Motor neuron (in vitro differentiated cells): ENCODE data around the gene TATDN2. TPM values are rescaled to one million over a fixed set of nuclear protein-coding genes. Genes with fewer than 3 reads are reported as not detected.
A peak's percentile ranks its signal among the peaks of the same experiment; 100 is the strongest.
"Not testable (repeated sequence)": the region's sequence is repeated elsewhere in the genome, so short reads cannot be mapped to it uniquely, and the experiment has no call there.

Source experiments
- ATAC-seq, 8 experiments: fragments of 200-7000 bp; cut with Tn5 transposase; replicated peaks in 6 of 8; 2 replicates each; pipeline ENCODE4 v1.8.0; 2021; ENCODE audit warnings: mild to moderate bottlenecking in 8 of 8, moderate library complexity in 8 of 8
- H3K27ac ChIP-seq, 2 donors: fragments of 250-450 bp; sonication (Bioruptor Pico); 2 replicates each; pipeline ENCODE4 v1.9.0; 2021; ENCODE audit warnings: antibody characterized with exemption in 2 of 2, mild to moderate bottlenecking in 2 of 2, moderate library complexity in 1 of 2
- H3K4me1 ChIP-seq, 2 donors: fragments of 250-450 bp; sonication (Bioruptor Pico); replicated peaks in 1 of 2; 2 replicates each; pipeline ENCODE4 v1.6.1; 2021; ENCODE audit warnings: antibody characterized with exemption in 2 of 2, mild to moderate bottlenecking in 2 of 2, moderate library complexity in 1 of 2
- H3K4me3 ChIP-seq, 5 donors: fragments of 250-450 bp; sonication (Bioruptor Pico); 2 replicates each; pipeline ENCODE4 v1.9.0; 2021; ENCODE audit warnings: antibody characterized with exemption in 5 of 5, mild to moderate bottlenecking in 5 of 5, moderate library complexity in 4 of 5
- WGBS, 10 experiments: fragments of 450-650 bp; shearing (Covaris generic); methylation state at CpG; one replicate each; pipeline ENCODE4 v1.0.0; 2022; 5-methylcytosine and 5-hydroxymethylcytosine counted together
- in situ Hi-C, 9 experiments: fragments of 400-800 bp; cut with MboI; loops; one replicate each; pipeline ENCODE4 v1.15.0; 2021; ENCODE audit warnings: low sequenced_read_pairs in 9 of 9, low pct_unique_long_range_greater_than_20kb in 2 of 9; ENCODE audit not compliant: unreplicated experiment in 9 of 9
- total RNA-seq, 8 experiments: library from RNA; unstranded; fragments of 300-600 nt; gene quantifications; 2 replicates each; pipeline versions ENCODE4 v1.2.3 to v1.2.4, GENCODE V29; 2022

TATDN2 gene
- total RNA-seq, 8 experiments from 2014 or later: 14.9 to 37.0 (median 21.9) TPM

DNA sequence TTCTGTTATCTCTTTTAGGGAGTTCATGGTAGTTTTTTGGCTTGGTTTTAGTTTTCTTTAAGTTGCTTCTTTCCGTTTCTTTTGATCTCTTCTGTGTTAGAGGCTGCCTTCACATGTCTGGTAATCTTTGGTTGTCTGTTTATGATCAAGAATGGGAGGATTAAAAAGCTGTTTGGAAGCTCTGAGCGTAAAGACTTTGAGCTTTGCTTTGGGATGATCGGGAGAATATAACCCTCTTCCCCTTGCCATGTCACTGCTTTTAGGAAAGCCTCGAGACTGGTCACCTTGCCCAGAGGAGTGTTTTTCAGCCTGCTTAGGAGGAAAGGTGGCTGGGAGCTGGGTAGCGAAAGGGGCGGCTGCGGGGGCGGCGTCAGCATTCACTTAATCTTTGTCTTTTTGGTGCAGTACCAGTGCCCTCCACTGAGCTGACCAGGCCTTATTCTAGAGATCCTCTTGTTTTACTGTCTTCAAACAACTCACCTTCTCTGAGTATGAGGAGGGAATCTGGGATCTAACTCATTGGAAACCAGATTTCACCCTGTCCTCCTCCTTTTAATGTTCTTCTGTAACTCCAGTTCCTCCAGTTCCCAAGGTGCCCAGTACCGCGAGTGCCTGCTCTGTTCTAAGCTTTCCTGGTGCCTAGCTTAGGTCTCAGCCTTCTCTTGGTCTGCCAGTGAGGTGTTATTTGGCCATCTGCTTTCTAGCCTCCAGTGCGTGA lies 15.5 kb downstream of the TATDN2 start:
- H3K4me3 ChIP-seq: no peak overlapping the region
- H3K4me1 ChIP-seq: no peaks in the 10 kb centered on the region
- WGBS, 10 experiments: 29 to 83% (median 68%) methylated on average over 2 to 7 of the region's 12 CpGs
- in situ Hi-C loops: no loop called here
- ATAC-seq: peak; percentile 74 to 99 (median 85)
- no peak overlapping the region for H3K27ac ChIP-seq

DNA sequence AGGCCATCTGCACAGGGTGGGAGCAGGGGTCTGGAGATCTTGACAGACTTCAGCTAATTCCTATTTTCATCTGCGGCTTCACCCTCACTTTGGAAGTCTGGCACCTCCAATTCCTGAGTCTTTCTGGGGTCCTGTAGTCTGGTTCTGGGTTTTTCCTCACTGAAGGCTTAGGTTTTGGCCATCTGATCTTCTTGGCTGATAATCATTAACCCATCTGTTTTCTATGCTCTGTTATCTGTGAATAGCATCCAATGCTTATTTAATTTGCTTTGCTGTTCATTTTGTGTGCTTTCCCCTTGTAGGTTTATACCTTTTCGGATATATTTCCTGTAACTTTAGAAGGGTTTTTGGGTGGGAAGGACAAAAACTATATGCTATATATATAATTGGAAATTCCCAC lies 17.6 kb downstream of the TATDN2 start:
- in situ Hi-C loops: no loop called here
- WGBS, 10 experiments: 83 to 100% (median 92%) methylated on average over 1 to 2 of the region's 2 CpGs; no CpG with 5 or more reads in 1 of the 10 experiments

DNA sequence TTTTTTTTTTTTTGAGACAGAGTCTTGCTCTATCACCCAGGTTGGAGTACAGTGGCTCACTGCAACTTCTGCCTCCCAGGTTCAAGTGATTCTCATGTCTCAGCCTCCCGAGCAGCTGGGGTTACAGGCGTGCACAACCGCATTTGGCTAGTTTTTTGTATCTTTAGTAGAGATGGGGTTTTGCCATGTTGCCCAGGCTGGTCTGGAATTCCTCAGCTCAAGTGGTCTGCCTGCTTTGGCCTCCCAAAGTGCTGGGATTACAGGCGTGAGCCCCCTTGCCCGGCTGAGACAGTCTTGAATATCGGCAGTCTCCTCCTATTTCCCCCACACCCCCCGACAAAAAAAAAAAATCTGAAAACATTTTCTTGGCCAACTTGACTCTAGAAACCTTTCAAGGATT lies 18.7 kb downstream of the TATDN2 start:
- in situ Hi-C loops, H3K27ac ChIP-seq, H3K4me1 ChIP-seq, H3K4me3 ChIP-seq, ATAC-seq: not testable (repeated sequence)
- 13 to 100% (median 85%) methylated on average over 1 to 7 of the region's 7 CpGs for WGBS, 10 experiments

More for the DNA sequence above, 17.6 kb downstream of the TATDN2 start:
- H3K27ac ChIP-seq: no peak overlapping the region
- ATAC-seq: no peak
- no peak overlapping the region for H3K4me3 ChIP-seq
- no peaks in the 10 kb centered on the region for H3K4me1 ChIP-seq

DNA sequence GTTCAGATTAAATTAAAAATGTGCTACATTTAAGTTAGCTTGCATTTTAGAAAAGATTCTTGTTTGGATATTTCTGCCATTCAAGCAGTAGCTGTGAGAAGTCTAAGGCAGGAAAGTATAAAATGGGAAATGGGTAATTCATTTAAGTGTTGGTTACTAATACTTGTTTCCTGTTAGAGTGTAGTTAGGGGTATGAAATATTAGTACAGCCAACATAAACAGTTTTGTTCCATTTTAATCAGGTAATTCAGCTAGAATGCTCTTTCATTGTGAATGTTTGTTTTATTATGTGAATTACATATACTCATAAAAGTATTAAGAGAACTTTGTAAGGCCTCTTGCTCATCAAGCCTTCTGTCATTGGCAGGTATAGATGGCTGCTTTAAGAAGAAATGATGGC lies 19.9 kb downstream of the TATDN2 start:
- in situ Hi-C loops: no loop called here
- no peak overlapping the region for H3K27ac ChIP-seq
- H3K4me1 ChIP-seq: no peaks in the 10 kb centered on the region
- no peak for ATAC-seq
- H3K4me3 ChIP-seq: no peak overlapping the region

DNA sequence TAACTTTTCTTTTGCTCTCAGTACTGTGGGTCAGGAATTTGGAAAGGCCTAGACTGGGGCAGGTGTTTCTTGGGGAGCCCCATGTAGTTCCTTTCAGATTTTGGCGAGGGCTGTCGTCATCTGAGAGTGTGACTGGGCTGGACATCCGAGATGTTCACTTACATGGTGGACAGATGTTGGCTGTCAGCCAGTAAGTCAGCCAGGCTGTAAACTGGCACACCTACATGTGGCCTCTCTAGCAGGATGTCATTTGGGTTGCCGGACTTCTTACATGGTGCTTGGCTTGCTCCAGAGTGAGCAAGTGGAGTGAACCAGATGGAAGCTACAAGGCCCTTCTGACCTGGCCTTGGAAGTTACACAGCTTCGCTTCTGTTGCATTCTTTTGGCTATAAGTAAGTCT lies 20.7 kb downstream of the TATDN2 start:
- H3K4me3 ChIP-seq: no peak overlapping the region
- H3K4me1 ChIP-seq: peaks cover 0 to 6% of the 10 kb centered on the region in 2 donors
- 0 to 100% (median 97%) methylated on average over 1 to 3 of the region's 5 CpGs; no CpG with 5 or more reads in 2 of the 10 experiments for WGBS, 10 experiments
- in situ Hi-C loops: no loop called here
- ATAC-seq: no peak
- H3K27ac ChIP-seq: no peak overlapping the region

DNA sequence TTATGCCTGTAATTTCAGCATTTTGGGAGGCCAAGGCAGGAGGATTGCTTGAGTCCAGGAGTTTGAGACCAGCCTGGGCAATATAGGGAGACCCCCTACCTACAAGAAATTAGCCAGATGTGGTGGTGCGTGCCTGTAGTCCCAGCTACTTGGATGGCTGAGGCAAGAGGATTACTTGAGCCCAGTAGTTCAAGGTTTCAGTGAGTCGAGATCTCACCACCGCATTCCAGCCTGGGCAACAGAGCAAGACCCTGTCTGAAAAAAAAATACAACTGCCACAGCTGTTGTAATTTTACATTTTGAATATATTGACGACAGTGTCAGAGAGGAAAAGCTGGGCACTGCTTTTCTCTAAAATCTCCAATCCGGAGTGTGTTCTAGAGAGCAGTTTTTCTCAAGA lies 21.2 kb downstream of the TATDN2 start:
- in situ Hi-C loops: no loop called here
- Histone ChIP-seq H3K4me3 (no peak overlapping the region), H3K4me1 (peaks cover 4 to 9% of the 10 kb centered on the region in 2 donors), H3K27ac (no peak overlapping the region)
- ATAC-seq: no peak
- 79 to 100% (median 85%) methylated on average over 1 to 4 of the region's 5 CpGs; no CpG with 5 or more reads in 4 of the 10 experiments for WGBS, 10 experiments

DNA sequence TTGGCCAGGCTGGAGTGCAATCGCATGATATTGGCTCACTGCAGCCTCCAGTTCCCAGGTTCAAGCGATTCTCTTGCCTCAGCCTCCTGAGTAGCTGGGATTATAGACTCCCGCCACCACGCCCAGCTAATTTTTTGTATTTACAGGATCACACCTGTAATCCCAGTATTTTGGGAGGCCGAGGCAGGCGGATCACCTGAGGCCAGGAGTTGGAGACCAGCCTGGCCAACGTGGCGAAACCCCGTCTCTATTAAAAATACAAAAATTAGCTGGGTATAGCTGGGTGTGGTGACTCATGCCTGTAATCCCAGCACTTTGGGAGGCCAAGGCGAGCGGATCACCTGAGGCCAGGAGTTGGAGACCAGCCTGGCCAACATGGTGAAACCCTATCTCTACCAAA lies 24.2 kb downstream of the TATDN2 start:
- H3K4me3 ChIP-seq, ATAC-seq, in situ Hi-C loops, H3K27ac ChIP-seq: not testable (repeated sequence)
- peaks cover 6 to 10% of the 10 kb centered on the region in 2 donors for H3K4me1 ChIP-seq
- WGBS, 10 experiments: 89 to 100% (median 97%) methylated on average over 2 to 7 of the region's 11 CpGs; no CpG with 5 or more reads in 3 of the 10 experiments

DNA sequence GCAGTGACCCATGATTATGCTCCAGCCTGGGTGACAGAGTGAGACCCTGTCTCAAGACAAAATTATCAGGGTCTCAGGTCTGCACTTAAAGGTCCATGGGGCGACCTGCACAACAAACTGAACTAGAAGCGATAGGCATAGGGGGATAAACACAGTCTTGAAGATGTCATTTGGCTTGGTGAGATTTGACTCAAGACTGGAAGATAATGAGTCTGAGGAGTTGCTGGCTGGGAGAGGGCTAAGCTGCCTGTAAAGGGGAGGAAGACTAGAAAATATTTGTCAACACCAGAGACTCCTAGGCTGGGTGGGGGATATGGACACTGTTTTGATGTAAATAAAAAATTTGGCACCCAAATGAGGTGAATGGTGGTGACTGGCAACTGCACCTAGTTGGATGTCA lies 24.7 kb downstream of the TATDN2 start:
- ATAC-seq: no peak
- H3K27ac ChIP-seq: no peak overlapping the region
- in situ Hi-C loops: no loop called here
- peaks cover 6 to 10% of the 10 kb centered on the region in 2 donors for H3K4me1 ChIP-seq
- WGBS, 10 experiments: 84 to 100% (median 100%) methylated on average over 1 to 2 of the region's 2 CpGs; no CpG with 5 or more reads in 1 of the 10 experiments
- no peak overlapping the region for H3K4me3 ChIP-seq

DNA sequence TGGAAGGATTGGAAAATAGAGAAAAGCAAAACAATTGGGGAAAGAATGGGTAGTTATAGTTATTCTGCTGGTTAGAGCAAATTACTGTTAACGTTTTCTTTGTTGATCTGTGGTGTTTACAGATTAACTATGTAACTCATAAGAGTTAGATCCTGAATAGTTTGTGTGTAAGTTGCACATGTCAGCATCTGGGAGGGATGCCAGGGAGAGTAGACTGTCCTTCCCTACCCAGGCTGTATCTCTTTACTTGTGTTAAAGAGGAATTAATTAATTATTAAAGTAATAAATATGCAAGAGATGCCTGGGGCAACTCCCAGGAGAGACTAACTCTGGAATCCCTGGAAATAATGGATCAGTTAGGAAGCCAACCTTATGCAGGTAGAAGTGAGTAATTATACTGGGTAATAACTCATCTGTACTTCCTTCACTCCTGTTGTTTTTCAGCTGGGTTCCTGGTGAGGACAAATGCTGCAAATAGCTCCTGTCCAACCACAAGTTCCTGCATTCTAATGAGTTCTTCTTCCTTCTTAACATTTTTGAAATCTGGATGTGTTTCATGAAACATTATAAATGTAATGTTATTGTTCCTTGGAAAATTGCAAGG lies 25.5 kb downstream of the TATDN2 start:
- Histone ChIP-seq H3K4me3 (no peak overlapping the region), H3K27ac (no peak overlapping the region), H3K4me1 (peaks cover 6 to 10% of the 10 kb centered on the region in 2 donors)
- ATAC-seq: peak in 4 of 8 experiments; percentile 17 to 65 (median 34)
- WGBS, 10 experiments: 0 to 100% (median 50%) methylated on average over 1 of the region's 1 CpG; no CpG with 5 or more reads in 1 of the 10 experiments
- in situ Hi-C loops: no loop called here

DNA sequence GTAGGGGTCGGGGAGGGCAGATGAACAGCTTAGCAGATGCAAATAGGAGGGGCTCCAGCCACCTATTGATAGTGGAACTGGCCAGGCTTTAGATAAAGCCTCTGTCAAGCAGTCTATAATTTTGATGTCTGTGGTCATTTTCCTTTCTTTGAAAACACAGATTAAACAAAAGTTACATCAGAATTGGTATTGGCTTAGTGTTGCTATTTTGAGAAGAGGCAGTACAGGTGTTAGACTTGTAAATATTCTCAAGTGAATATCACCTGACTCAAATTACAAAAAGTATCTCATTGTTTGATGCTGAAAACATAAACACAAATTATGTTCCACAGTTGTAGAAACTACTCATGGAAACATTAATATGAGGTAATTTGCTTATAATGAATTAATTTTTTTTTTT lies 26.3 kb downstream of the TATDN2 start:
- 40 to 89% (median 43%) methylated on average over 1 of the region's 1 CpG; no CpG with 5 or more reads in 5 of the 10 experiments for WGBS, 10 experiments
- ATAC-seq: no peak
- in situ Hi-C loops: no loop called here
- no peak overlapping the region for H3K4me3 ChIP-seq
- H3K4me1 ChIP-seq: peaks cover 6 to 10% of the 10 kb centered on the region in 2 donors
- no peak overlapping the region for H3K27ac ChIP-seq

DNA sequence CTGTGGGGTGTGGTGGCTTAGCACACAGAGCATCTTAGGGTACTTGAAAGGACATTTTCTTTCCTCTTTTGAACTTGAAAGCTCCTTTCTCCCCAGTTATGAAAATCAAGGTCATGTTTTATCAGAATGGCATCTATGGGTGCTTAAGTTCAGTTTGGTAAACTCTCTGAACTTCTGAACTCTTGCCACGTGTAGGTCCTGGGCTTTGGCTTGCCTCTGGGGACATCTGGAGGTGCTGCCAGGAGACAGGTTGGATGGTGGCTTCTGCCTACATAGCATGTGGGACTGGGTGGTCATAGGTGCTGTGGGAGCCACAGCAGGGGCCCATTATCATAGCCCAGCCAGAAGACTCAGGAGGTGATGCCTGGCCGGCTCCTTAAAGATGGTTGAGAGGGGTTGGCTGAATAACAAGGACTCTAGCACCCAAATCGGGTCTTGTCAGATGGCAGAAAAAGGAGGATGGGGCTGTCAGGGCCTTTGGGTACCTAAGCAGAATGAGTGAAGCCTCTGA lies 28.9 kb downstream of the TATDN2 start:
- Histone ChIP-seq H3K4me1 (peaks cover 6 to 10% of the 10 kb centered on the region in 2 donors), H3K4me3 (no peak overlapping the region), H3K27ac (no peak overlapping the region)
- ATAC-seq: no peak
- WGBS, 10 experiments: 30 to 100% (median 97%) methylated on average over 1 to 3 of the region's 3 CpGs; no CpG with 5 or more reads in 4 of the 10 experiments
- in situ Hi-C loops: no loop called here

DNA sequence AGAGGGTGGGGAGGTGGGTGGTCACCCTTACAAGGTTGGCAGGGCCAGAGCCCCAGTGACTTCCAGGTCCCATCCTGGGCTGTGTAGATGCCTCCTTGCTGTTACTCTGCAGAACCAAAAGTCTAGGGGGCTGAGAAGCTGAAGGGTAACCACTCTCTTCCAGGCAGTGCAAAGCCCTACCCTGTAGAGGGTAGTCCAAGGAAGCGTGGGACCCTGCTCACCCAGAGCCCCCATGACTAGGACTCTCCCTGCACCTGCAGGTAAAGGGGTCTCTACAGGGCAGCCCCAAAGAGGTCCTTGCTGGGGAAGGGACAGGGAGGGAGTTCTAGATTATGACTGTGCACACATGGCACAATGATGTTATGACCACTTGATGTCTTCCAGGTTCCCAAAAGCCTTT lies 30.2 kb downstream of the TATDN2 start:
- Histone ChIP-seq H3K27ac (no peak overlapping the region), H3K4me3 (no peak overlapping the region), H3K4me1 (peaks cover 6 to 9% of the 10 kb centered on the region in 2 donors)
- no peak for ATAC-seq
- in situ Hi-C loops: no loop called here
- WGBS, 10 experiments: 100% methylated on average over 1 of the region's 1 CpG; no CpG with 5 or more reads in 9 of the 10 experiments

DNA sequence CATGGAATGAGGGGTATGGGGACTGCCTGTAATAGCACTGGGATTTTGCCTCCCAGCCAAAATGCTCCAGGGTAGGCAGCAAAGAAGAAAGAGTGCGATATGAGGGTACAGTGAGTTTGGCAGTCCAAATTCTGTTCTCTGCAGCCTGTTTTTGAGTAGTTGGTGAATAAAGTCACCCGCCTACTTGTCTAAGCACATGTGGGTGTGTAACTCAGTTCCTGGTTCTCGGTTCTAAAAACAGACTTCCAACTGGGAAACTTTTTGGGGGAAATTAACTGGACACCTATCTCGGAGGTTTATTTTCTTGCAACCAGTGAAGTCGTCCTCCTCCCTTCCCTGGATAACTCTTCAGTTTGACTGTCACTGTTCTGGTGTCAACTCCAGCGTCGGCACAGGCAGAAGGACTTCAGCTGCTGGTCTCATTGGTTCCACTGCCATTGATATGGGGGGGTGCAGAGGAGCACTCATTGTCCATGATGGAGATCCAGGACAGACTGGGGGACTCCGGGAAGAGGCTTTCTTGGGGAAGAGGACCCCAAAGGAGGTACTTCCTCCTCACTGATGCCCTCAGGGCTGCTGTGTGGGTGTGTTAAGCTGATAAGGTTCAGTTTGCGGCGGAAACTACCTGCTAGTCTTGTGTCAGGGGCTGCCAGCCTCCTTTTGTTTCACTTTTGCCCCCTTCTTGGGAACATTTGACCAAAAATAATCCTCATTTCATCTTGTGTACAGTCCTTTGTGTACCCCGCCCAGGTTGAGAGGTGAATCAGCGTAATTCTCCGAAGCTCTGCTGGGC lies 31.3 kb downstream of the TATDN2 start:
- Histone ChIP-seq H3K4me1 (peaks cover 0 to under 1% of the 10 kb centered on the region in 2 donors), H3K4me3 (no peak overlapping the region), H3K27ac (no peak overlapping the region)
- WGBS, 10 experiments: 69 to 100% (median 97%) methylated on average over 2 to 9 of the region's 13 CpGs; no CpG with 5 or more reads in 3 of the 10 experiments
- peak in 1 of 8 experiments; percentile 30 for ATAC-seq
- in situ Hi-C loops: no loop called here
